DMS53 treated with DMSO at 0.1 percent for 48 hours (cell line): ENCODE measurements around the gene SEC23A.
"Not testable (repeated sequence)": the region's sequence is repeated elsewhere in the genome, so short reads cannot be mapped to it uniquely, and the experiment has no call there.

Source experiments
- DNase-seq: peaks from one replicate; lab custom pipeline; 2025; ENCODE audit not compliant: unreplicated experiment; lab: John Stamatoyannopoulos, UW

Gene SEC23A

DNA sequence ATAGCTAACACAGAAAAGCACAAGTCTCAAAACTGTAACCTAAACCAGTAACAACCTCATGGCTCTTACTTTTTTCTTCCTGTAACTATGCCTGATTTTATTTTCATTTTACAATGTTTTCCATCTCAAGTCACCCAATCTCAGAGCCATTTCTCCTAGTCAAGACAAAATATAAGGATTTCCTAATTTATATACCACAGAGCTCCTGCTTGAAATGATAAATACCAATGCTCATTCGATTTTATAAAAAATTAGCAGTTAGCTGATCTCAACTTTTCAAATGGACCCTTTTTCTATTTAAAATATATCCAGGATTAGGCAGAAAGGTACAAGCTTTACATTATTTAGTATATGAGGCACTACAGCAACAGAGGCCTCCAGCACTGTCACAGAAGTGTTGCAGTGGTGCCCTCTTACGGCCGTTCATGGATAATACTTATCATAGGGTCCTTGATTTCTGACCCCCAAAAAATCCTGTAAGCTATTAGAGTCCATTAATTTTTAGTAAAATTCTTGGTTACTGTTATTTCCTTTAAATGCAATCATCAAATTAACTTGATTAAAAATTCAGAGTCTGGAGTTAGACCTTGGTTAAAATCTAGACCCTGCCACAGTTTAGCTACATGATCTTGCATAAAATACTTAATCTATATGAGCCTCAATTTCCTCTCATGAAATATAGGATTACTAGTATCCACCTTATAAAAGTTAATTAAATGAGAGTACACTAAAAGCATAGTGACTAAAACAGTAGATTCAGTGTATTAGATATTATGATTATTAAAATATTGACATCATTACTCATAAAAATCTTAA lies 68.3 kb downstream of the SEC23A start:
- peak; percentile 9 for DNase-seq

DNA sequence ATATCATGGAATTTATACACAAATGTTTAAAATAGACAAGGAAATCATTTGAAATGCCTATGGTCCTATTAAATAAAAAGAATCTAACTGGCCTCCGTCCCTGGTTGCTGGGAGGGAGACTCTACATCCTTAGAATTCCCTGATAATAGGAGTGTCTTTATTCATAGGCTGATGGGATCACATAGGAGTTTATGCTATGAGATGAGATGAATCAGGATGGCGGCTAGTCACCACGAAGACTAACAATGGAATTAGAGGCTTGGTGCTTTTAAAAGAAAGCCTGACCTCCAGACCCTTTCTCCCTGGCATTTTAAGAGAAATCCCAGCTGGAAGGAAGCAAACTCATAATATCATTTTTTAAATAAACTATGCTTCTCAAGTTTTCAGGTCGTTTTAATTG lies 69.7 kb downstream of the SEC23A start:
- no peak for DNase-seq

DNA sequence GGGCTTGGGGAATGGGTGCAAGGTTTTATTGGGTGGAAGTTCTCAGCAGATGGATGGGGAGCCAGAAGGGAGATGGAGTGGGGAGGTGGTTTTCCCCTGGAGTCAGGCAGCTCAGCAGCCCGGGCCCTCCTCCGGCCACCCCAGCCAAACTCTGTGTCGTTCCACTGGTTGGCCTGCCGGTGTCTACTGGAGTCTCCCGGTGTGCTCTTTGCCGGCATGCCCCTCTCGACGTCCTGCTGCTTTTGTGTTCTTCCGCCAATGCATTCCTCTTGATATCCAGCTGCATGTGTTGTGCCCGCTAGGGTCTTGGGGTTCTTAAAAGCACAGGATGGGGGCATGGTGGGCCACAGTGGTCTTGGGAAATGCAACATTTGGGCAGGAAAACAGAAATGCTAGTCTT lies 72.8 kb downstream of the SEC23A start:
- no peak for DNase-seq

DNA sequence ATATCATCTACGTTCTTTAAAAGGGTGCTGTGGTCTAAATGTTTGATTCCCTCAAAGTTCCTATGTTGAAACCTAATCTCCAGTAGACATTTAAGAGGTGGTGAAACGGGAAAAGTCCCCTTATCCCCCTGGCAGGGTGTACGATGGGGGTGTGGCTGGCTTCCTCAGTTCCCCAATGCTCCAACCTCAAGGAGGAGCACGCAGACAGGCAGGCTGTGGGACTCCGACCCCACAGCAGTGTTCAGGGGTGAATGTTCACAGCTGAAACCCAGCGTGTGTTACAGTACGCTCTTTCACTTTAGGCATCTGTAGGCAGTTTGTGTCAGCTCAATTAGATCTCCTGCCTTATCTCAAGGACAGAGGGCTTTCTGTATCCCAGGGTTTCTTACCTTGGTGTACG lies 73.2 kb downstream of the SEC23A start:
- DNase-seq = no peak

DNA sequence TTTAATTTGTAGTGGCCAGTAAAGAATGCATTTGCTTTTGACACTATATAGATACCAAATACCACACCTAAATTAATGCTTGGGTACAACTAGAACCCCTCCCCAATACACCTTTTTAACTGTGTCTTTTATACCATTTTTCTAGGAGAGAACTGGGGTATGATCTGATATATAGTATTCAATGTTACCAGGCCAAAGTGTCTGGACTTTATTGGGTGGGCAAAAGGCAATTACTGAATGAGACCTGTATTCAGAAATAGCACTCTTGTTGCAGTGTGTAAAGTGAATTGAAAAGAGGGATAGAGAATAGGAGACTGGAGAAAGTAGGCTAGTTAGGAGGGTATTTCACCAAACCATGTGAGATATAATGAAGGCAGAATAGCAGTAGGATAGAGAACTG lies 74.4 kb downstream of the SEC23A start:
- DNase-seq = no peak

DNA sequence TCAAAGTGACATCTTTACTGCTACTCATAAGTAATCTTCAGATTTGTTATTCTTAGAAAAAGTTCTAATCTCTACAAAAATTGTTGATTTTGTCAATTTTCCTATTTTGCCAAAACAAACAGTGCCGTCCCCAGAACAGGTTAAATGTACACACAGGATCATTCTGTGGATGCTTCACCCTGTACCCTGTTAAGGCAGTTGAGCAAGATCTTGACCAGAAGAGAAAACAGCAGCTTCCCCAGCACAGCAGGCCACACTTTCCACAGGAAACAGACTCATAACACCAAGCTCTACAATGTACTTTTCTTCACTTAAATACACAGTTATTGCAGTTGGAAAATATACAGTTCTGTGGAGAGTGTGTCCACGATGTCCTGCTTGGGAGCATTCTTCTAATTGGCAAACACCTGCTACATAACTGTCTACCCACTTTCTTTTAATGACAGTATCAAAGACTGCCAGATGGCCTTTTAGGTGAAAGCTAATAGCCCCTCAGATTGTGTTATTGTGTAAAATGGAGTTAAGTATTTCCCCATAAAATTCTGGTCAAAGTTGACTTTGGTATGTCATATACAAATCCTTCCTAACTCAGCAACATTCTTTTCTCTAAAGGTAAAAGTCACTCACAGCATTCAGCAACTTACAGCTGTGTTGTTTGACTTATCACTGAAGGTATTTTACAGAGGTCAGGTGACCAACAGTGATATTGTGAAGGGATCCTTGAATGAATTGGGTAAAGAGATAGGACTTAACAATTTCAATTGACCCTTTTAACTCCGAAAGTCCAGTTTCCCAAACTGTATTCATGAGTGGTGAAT lies 77.0 kb downstream of the SEC23A start:
- DNase-seq = no peak

DNA sequence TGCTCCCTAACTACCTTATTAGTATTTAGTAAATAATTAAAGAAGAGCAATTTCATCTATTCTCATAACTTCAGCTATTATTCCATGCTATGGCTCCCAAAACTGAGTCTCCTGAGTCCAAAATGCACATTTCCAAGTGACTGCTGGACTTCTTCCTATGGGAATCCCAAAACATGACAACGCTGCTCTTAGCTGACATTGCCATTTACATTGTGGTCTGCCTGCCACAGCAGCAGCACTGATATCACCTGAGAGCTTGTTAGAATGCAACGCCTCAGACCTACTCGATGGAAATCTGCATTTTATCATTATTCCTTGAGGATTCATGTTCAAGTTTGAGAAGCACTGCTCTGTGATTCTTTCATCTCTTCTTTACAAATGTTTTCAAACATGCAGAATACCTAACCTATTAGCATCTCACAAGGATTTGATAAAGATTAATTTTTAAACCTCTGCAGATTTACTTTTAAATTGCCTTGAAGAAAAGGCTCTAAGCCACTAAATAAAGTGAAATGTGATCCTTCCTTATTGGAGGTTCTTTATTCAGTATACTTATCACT lies 77.7 kb downstream of the SEC23A start:
- no peak for DNase-seq

DNA sequence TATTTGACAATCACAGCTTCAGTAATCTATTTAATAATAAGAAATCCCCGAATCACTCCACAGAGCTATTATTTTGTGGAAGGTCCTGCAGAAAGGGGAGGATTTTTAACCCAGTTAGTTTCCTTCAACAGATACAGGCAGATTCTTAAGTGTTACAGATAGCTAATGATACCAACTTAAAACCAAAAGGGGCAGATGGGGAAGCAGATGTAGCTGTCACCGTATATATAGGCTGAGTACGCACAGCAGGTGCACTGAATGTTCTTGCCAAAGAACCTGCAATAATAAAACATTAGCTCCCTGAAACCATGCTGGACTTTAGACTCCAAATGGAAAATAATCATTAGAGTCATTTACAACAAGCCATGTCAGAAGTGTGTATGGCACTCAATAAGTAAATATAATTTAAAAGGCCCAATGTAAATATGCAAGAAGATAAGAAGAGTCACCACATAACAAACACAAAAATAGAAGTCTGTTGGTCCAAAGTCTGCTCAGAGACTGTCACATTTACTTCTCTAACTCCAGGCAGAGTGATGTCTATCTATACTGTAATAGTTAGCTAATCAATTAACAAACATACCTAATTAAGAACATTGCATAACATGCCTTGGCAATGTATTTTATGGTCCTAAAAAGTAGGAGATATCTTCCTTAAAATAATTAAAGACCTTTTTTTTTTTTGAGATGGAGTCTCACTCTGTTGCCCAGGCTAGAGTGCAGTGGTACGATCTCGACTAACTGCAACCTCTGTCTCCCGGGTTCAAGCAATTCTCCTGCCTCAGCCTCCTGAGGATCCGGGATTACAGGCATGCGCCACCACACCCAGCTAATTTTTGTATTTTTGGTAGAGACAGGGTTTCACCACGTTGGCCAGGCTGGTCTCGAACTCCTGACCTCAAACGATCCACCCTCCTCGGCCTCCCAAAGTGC lies 78.8 kb downstream of the SEC23A start:
- DNase-seq = peak; percentile 31

DNA sequence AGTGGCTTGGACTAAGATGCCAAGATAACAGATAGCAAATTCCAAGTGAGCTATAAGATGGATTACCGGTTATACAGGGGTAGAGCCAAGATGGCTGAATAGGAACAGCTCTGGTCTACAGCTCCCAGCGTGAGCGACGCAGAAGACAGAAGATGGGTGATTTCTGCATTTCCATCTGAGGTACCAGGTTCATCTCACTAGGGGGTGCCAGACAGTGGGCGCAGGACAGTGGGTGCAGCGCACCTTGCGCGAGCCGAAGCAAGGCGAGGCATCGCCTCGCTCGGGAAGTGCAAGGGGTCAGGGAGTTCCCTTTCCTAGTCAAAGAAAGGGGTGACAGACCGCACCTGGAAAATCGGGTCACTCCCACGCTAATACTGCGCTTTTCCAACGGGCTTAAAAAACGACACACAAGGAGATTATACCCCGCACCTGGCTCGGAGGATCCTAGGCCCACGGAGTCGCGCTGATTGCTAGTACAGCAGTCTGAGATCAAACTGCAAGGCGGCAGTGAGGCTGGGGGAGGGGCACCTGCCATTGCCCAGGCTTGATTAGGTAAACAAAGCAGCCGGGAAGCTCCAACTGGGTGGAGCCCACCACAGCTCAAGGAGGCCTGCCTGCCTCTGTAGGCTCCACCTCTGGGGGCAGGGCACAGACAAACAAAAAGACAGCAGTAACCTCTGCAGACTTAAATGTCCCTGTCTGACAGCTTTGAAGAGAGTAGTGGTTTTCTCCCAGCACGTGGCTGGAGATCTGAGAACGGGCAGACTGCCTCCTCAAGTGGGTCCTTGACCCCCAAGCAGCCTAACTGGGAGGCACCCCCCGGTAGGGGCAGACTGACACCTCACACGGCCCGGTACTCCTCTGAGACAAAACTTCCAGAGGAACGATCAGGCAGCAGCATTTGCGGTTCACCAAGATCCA lies 85.7 kb downstream of the SEC23A start:
- DNase-seq = peak; percentile 31

DNA sequence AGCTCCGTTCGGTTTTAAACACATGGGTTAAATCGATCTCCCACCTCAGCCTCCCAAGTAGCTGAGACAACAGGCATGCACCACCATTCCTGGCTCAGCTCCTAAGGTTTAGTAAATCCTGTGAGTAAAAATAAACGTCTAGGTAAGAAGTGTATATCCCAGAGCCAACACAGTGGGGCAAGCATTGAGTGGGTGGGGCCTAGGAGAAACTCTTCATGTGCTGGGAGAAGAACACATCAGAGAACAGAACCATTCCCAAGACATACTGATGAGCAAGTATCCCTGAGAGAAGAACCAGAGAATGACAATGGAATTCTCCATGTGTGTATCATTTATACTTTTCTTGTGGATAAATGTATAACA lies 86.3 kb downstream of the SEC23A start:
- no peak for DNase-seq

DNA sequence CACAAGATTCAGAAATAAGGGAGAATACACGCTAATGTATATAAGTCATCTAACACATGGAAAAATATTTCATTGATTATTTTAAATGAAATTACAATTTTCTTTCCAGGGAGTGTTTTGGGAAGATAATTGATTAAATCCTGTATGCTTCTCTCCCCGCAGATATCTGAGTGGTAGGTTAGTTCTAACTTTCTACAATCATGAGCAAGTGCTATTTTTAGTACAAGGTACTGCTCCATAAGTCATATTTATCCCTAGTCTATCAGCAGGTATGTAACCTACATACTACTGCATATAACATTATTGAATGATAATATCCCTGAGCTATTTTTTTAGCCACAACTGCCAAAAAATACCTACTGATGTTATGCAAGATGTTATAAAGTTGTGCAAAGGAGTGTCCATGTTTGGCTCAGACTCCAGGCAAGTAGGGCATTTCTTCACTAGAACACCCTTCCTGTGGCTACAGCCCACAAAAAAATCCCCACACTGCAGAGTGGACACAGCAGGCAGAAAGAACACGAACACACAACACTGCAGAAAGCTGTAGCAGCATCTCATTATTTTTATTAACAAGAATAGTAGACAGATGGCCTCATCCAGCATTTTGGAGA lies 87.0 kb downstream of the SEC23A start:
- no peak for DNase-seq

DNA sequence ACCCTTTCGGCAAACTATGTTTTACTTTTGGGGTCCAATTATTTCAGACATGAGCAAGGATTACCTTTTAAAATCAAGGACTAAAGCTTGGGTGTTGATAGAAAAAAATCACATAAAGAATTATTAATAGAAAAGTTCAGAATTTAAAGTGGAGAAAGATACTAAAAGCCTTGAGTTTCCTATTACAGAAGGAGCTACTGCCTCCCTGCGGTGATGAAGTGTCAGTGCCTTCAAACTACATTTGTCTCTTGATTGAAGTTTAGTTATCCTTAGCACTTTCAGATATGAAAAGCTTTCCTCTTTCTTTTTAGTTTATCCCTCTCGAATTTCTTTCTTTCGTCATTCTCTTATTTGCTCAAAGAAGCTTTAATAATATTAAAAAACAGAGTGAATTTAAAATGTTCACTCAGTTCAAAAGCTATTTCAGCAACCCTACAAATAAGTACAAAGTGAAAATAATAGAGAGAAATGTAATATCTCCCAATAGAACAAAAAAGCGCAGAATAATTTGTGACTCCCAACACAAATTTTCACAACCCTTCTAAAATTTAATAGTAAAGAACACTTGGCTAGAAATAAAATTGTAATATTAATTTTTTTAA lies 87.6 kb downstream of the SEC23A start:
- peak; percentile 40 for DNase-seq

DNA sequence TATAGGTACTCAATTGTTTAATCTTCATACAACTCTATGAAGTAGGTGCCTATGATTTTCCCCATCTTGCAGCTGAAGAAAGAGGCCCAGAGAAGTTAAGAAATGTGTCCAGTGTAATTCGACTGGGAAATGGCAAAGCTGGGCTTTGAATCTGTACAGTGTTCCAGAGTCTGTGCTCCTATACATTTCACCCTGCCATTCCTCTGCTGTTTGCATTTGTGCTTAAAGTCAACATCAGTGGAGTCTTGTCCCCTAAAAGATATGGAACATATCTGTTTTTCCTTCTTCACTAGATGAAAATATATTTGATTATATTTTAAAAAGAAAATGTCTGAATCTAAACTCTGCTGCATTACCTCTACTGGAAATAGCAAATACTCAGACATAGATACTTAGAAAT lies 88.6 kb downstream of the SEC23A start:
- no peak for DNase-seq

DNA sequence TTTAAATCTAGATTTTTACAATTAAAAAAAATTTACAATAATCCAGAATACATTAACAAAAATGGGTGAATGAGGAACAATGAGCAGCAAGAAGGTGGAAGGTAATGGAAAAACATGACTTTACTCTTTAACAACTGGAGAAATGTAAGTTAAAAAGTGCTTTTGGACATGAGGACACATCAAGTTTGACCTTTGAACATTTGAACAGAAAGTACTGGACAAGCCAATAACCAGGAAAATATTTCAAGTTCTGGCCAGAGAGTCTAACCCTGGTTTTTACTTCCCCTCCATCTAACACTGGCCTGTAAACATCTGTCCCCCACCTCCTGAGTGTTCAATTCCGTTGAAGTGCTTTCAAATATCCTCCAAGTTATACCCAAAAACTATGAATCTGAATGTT lies 94.1 kb downstream of the SEC23A start:
- DNase-seq = not testable (repeated sequence)

DNA sequence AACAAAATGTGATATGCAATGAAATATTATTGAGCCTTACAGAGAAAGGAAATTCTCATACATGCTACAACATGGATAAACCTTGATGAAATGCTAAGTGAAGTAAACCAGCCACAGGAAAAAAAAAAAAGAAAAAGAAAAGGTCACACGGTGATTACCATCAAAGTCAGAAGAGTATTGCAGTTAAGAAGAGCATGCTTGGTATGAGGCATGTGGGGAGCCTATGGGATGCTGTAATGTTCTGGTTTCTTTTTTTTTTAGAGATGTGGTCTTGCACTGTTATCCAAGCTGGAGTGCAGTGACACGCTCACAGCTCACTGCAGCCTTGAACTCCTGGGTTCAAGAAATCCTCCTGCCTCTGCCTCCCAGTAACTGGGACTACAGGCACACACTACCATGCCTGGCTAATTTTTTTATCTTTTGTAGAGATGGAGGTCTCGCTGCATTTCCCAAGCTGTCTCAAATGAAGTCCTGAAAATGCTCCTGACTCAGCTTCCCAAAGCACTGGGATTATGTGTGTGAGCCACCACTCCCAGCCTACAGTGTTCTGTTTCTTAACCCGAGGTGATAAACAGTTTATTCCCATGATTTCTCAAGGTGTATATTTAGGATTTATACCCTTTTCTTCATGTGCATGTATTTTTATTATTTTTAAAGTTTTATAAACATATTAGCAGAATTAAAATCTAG lies 96.2 kb downstream of the SEC23A start:
- DNase-seq = no peak

DNA sequence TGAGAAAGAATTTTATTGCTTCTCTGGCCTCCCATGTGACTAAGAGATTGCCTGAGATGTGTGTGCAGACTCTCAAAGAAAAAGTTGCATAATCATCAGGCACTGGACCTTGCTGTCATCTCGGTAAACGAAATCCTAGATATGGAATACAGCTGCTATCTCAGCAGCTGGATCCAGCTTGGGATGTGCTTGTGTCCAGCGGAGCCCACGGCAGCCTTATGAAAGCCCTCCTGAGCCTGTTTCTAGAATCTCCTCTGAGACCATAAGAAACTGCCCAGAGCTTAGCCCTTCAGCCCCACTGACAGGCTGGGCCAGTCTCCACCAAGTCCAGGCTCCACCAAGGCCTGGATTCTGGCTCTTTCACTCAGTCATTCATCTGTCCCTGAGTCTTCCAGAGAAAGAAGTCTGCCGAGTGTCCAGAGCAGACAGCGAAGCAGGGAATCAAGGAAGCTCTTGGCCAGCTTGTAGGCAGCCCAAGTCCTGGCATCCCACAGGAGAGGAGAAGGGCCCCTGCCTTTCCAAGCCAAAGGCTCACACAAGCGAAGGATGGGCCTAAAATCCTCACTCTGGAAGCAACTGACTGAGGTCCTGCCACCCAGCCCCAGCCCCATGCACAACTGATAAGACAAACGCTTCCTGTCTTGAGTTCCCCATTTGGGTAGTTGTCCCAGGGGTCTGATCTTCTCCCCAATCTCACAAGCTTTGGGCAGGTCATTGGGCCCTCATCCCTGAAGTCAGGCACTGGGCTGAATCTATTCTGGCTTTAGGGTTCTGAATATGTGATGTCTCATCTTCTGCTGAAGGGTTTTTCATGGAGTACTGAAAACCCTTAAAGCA lies 97.8 kb downstream of the SEC23A start:
- no peak for DNase-seq

DNA sequence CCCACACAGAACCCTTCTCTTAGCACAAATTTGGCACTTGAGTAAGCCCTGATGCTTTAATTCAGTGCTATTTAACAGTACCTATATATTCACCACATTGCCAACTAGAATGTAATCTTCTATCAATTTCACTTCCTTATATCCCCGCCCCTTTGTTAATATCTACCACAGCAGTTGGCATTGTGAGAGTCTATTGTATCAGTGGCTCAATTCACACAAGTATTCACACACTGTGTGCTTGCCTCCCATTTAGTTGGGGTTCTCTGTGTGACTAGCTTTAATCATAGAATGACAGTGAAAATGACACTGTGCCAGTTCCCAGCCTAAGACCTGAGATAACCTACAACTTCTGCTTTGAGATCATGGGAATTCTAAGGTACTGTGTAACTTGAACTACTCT lies 103.1 kb downstream of the SEC23A start:
- DNase-seq = no peak

DNA sequence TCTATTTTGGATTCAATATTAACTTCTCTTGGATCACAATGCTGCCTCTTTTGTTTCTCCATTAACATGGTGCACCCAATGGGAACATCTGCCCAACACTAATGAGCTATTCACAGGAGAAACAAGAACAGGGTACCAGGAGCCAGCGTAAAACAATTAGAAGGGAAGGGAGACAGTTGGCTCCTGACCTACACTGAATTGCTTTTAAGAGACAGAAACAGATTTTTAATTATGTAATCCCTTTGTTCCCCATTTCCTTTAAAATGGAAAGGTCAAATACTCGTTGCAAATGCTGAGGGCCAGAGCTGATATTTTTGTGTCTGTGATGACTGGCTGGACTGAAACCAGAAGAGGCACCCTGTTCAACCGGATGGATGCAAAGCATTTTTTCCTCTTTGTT lies 108.3 kb downstream of the SEC23A start:
- no peak for DNase-seq
